Lung microvascular endothelial cell (primary cell): ENCODE measurements around the gene BEND6. TPM values are rescaled to one million over a fixed set of nuclear protein-coding genes. Genes with fewer than 3 reads are reported as not detected.
"Not testable (repeated sequence)": the region's sequence is repeated elsewhere in the genome, so short reads cannot be mapped to it uniquely, and the experiment has no call there.

ENCODE experiments used
- DNase-seq, 2 donors: peaks; one replicate each; pipeline versions ENCODE4 v3.0.0 to v3.0.0-alpha.2; 2010; ENCODE audit warnings: low read depth in 2 of 2
- total RNA-seq: library from RNA; depleted of rRNA; stranded (reverse); fragments of >200 nt; gene quantifications from 2 replicates; pipeline ENCODE4 v1.2.1, GENCODE V29; 2014

The BEND6 gene
- total RNA-seq, 1 donor from 2014 or later: not detected

GRCh38 chr6:56978530-56978929 is 23.6 kb downstream of the BEND6 start:
- no peak for DNase-seq

- DNase-seq: no peak
These were observed 29.5 kb downstream of the BEND6 start for GRCh38 chr6:56984361-56984760.

GRCh38 chr6:56984884-56985283 is 30.0 kb downstream of the BEND6 start:
- DNase-seq: no peak

GRCh38 chr6:56986611-56987010 is 31.7 kb downstream of the BEND6 start:
- no peak for DNase-seq

- no peak for DNase-seq
These were observed 33.2 kb downstream of the BEND6 start for GRCh38 chr6:56988145-56988544.

- no peak for DNase-seq
These were observed 37.1 kb downstream of the BEND6 start for GRCh38 chr6:56992036-56992435.

- DNase-seq: no peak
These were observed 37.8 kb downstream of the BEND6 start for GRCh38 chr6:56992703-56993102.

GRCh38 chr6:56995347-56995902 is 40.5 kb downstream of the BEND6 start:
- DNase-seq: no peak

- no peak for DNase-seq
These were observed 41.5 kb downstream of the BEND6 start for GRCh38 chr6:56996401-56996800.

GRCh38 chr6:56999049-56999448 is 44.1 kb downstream of the BEND6 start:
- no peak for DNase-seq

- DNase-seq: not testable (repeated sequence)
These were observed 44.8 kb downstream of the BEND6 start for GRCh38 chr6:56999748-57000147.

- no peak for DNase-seq
These were observed 47.3 kb downstream of the BEND6 start for GRCh38 chr6:57002197-57002596.

- DNase-seq: no peak
These were observed 49.4 kb downstream of the BEND6 start for GRCh38 chr6:57004292-57004691.

- DNase-seq: no peak
These were observed 51.2 kb downstream of the BEND6 start for GRCh38 chr6:57006101-57006500.

- not testable (repeated sequence) for DNase-seq
These were observed 53.2 kb downstream of the BEND6 start for GRCh38 chr6:57008069-57008468.

GRCh38 chr6:57013521-57013926 is 58.6 kb downstream of the BEND6 start:
- peak in 1 of 2 donors; percentile 48 for DNase-seq

GRCh38 chr6:57017069-57017468 is 62.2 kb downstream of the BEND6 start:
- no peak for DNase-seq

- DNase-seq: no peak
These were observed 62.9 kb downstream of the BEND6 start for GRCh38 chr6:57017841-57018240.

- DNase-seq: no peak
These were observed 64.5 kb downstream of the BEND6 start for GRCh38 chr6:57019434-57019833.

GRCh38 chr6:57021086-57021720 is 66.3 kb downstream of the BEND6 start:
- peak; percentile 57 to 63 for DNase-seq

- DNase-seq: no peak
These were observed 69.4 kb downstream of the BEND6 start for GRCh38 chr6:57024321-57024720.

GRCh38 chr6:57024775-57025174 is 69.9 kb downstream of the BEND6 start:
- DNase-seq: no peak

- no peak for DNase-seq
These were observed 71.1 kb downstream of the BEND6 start for GRCh38 chr6:57026001-57026400.

- no peak for DNase-seq
These were observed 72.4 kb downstream of the BEND6 start for GRCh38 chr6:57027301-57027700.
